Motor neuron (in vitro differentiated cells): ENCODE results near the gene GNB5. TPM values are rescaled to one million over a fixed set of nuclear protein-coding genes. Genes with fewer than 3 reads are reported as not detected.
"Not testable (repeated sequence)": the region's sequence is repeated elsewhere in the genome, so short reads cannot be mapped to it uniquely, and the experiment has no call there.

Source experiments
- ATAC-seq, 8 experiments: fragments of 200-7000 bp; cut with Tn5 transposase; replicated peaks in 6 of 8; 2 replicates each; pipeline ENCODE4 v1.8.0; 2021; ENCODE audit warnings: mild to moderate bottlenecking in 8 of 8, moderate library complexity in 8 of 8
- H3K27ac ChIP-seq, 2 donors: fragments of 250-450 bp; sonication (Bioruptor Pico); 2 replicates each; pipeline ENCODE4 v1.9.0; 2021; ENCODE audit warnings: antibody characterized with exemption in 2 of 2, mild to moderate bottlenecking in 2 of 2, moderate library complexity in 1 of 2
- H3K4me1 ChIP-seq, 2 donors: fragments of 250-450 bp; sonication (Bioruptor Pico); replicated peaks in 1 of 2; 2 replicates each; pipeline ENCODE4 v1.6.1; 2021; ENCODE audit warnings: antibody characterized with exemption in 2 of 2, mild to moderate bottlenecking in 2 of 2, moderate library complexity in 1 of 2
- H3K4me3 ChIP-seq, 5 donors: fragments of 250-450 bp; sonication (Bioruptor Pico); 2 replicates each; pipeline ENCODE4 v1.9.0; 2021; ENCODE audit warnings: antibody characterized with exemption in 5 of 5, mild to moderate bottlenecking in 5 of 5, moderate library complexity in 4 of 5
- WGBS, 10 experiments: fragments of 450-650 bp; shearing (Covaris generic); methylation state at CpG; one replicate each; pipeline ENCODE4 v1.0.0; 2022; 5-methylcytosine and 5-hydroxymethylcytosine counted together
- in situ Hi-C, 9 experiments: fragments of 400-800 bp; cut with MboI; loops; one replicate each; pipeline ENCODE4 v1.15.0; 2021; ENCODE audit warnings: low sequenced_read_pairs in 9 of 9, low pct_unique_long_range_greater_than_20kb in 2 of 9; ENCODE audit not compliant: unreplicated experiment in 9 of 9
- total RNA-seq, 8 experiments: library from RNA; unstranded; fragments of 300-600 nt; gene quantifications; 2 replicates each; pipeline versions ENCODE4 v1.2.3 to v1.2.4, GENCODE V29; 2022

GNB5 gene
- total RNA-seq, result 10 to 100 TPM in 7 of 8 experiments, 1 to 10 TPM in 1; 9.1 to 52.6 (median 27.5) TPM

DNA sequence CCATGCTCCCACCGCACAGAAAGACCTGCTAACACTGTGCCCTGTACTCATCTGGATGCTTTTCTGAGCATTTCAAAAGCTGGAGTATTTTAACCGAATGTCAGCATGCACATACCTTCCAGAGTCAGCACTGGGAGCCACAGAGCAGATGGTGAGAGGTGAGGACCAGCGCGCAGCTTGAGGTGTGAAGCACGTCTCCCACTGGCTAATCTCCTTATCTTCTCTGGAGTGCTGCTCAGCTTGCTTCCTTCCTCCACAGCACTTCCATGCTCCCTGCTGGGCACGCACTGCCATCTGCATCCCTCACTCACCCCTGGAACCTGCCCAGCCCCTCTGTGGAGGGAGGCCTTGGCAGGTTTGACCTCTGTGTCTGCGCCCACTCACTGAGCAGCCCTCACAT is at the start of gene GNB5:
Gene GNB5 (minus strand): TSS at position 186 of the 400 bp plus-strand sequence. CDS start 6,716 bp downstream, outside the sequence.
- H3K4me1 ChIP-seq, result no peaks in the 10 kb centered on the region
- in situ Hi-C loops, result no loop called here
- WGBS, 10 experiments, result 42 to 100% (median 85%) methylated on average over 1 to 7 of the region's 7 CpGs; no CpG with 5 or more reads in 2 of the 10 experiments
- H3K4me3 ChIP-seq, result no peak within 1 kb of the TSS
- no peak within 1 kb of the TSS for H3K27ac ChIP-seq
- no peak for ATAC-seq

DNA sequence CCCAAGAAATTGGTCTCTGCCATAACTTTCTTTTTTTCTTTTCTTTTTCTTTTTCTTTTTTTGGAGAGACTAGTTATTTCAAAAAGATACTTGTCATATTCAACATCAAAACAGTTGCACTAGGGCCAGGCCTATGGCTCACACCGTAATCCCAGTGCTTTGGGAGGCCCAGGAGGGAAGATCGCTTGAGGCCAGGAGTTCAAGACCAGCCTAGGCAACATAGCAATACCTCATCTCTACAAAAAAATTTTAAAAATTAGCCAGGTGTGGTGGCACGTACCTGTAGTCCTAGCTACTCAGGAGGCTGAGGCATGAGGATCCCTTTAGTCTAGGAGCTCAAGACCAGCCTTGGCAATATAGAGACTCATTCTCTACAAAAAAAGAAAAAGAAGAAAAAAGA is 49.0 kb upstream of the GNB5 start:
- Histone ChIP-seq H3K4me1 (no peaks in the 10 kb centered on the region), H3K27ac (no peak overlapping the region), H3K4me3 (no peak overlapping the region)
- no peak for ATAC-seq
- WGBS, 10 experiments, result 60 to 100% (median 81%) methylated on average over 1 to 3 of the region's 3 CpGs; no CpG with 5 or more reads in 4 of the 10 experiments
- in situ Hi-C loops, result loop anchor here in 1 of 9 experiments (25.0 kb wide), 1 partner anchor 497 kb away; no protein-coding TSS in a partner anchor

DNA sequence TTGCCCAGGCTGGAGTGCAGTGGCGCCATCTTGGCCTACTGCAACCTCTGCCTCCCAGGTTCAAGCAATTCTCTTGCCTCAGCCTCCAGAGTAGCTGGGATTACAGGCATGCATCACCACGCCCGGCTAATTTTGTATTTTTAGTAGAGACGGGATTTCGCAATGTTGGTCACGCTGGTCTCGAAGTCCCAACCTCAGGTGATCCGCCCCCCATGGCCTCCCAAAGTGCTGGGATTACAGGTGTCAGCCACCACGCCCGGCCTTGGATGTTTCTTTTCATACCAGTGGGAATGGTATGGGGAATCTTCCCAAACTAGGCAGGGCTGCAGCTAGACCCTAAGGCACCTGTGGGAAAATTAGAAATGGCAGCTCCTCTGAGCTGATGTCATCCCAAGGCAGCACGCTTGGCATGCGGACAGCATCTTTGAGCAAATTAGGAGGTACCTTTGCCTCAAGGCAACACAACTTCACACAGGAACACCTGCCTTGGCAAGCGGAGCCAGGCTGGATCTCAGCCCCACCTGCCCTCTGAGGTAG is 47.9 kb upstream of the GNB5 start:
- H3K27ac ChIP-seq, ATAC-seq, H3K4me1 ChIP-seq, H3K4me3 ChIP-seq: not testable (repeated sequence)
- WGBS, 10 experiments, result 86 to 100% (median 95%) methylated on average over 1 to 13 of the region's 13 CpGs; no CpG with 5 or more reads in 3 of the 10 experiments
- in situ Hi-C loops, result loop anchor here in 1 of 9 experiments (25.0 kb wide), 1 partner anchor 498 kb away; no protein-coding TSS in a partner anchor

DNA sequence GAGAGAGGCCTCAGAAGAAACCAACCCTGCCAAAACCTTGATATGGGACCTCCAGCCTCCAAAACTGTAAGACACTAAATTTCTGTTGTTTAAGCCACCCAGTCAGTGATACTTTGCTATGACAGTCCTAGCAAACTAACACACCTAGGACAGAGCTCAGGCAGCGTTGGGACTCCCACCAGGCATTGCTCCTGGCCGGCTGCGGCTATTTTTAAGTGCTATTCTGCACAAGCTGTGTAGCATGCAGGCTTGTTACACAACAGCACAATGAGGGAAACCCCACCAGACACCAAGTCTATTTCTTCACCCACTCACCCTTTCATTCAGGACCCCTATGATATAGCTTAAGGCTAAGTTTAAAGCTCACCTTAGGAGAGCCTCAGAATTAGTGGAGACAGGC is 47.0 kb upstream of the GNB5 start:
- in situ Hi-C loops, result loop anchor here in 1 of 9 experiments (25.0 kb wide), 1 partner anchor 499 kb away; no protein-coding TSS in a partner anchor
- 80 to 100% (median 100%) methylated on average over 1 to 2 of the region's 3 CpGs; no CpG with 5 or more reads in 7 of the 10 experiments for WGBS, 10 experiments
- H3K4me1 ChIP-seq, result no peaks in the 10 kb centered on the region
- ATAC-seq, result no peak
- H3K4me3 ChIP-seq, result no peak overlapping the region
- no peak overlapping the region for H3K27ac ChIP-seq

DNA sequence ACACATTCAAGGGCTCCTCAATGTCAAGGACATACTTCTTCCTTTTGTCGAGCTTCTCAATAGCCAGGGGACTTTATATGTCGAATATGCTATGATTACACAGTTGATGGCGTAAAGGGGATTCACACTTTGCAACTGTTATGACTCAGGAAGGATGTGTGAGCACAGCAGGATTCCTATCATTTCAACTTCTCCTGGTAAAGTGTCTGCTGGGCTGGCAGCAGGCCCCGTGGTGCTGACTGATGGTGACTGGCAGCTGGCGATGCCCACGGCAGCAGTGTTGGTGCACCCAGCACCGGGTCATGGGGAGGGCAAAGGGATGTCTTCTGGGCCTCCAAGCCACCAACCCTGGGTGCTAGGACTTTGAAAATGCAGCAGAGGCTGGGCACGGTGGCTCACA is 44.8 kb upstream of the GNB5 start:
- no peak overlapping the region for H3K27ac ChIP-seq
- in situ Hi-C loops, result loop anchor here in 1 of 9 experiments (25.0 kb wide), 1 partner anchor 501 kb away; no protein-coding TSS in a partner anchor
- 33 to 100% (median 89%) methylated on average over 1 to 7 of the region's 8 CpGs; no CpG with 5 or more reads in 1 of the 10 experiments for WGBS, 10 experiments
- no peak overlapping the region for H3K4me3 ChIP-seq
- ATAC-seq, result no peak
- H3K4me1 ChIP-seq, result no peaks in the 10 kb centered on the region

DNA sequence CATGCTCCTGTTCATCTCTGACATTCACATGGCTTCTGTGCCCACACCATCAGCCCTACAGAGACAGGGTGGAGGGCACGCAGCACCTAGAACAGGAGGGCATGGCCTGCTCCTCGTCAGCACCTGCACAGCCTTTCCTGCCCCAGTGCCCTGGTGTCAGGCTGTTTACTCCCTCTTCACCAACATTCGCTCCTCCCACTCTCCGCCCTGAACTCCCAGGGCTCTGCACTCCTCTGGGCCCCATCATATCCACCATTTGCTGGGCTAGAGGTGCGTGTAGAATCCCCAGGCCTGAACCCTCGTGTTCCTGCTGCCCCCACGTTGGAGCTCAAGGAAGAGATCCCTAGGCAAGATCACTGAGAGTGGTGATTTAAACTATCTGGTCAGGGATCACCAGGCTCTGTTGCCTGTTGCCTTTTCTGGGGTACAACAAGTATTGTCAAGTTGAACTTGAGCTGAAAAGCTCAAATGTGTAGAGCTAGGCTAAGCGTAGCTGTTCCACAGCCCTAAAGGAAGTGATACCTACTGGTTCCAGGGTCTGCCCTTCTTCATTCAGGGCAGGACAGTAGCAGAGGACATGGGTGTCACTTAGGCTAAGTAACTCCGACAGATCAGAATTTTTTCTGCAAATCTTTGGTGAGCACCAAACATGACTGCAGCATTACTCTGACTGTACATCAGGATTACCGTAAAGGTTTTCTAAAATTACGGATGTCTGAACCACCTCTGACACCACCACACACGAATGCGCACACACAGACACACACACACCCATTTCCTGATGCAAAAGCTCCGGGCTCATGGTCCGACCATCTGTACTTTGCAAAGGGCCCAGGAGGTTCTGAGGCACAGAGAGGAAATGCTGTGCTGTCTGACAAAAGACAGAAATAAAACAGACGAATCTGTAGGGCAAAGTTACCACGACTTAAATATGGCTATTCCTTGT is 43.7 kb upstream of the GNB5 start:
- no peaks in the 10 kb centered on the region for H3K4me1 ChIP-seq
- H3K27ac ChIP-seq, result no peak overlapping the region
- H3K4me3 ChIP-seq, result no peak overlapping the region
- WGBS, 10 experiments, result 9 to 86% (median 72%) methylated on average over 3 to 15 of the region's 17 CpGs
- ATAC-seq, result peak in 2 of 8 experiments; percentile 56 to 77
- in situ Hi-C loops, result loop anchor here in 1 of 9 experiments (25.0 kb wide), 1 partner anchor 502 kb away; no protein-coding TSS in a partner anchor

DNA sequence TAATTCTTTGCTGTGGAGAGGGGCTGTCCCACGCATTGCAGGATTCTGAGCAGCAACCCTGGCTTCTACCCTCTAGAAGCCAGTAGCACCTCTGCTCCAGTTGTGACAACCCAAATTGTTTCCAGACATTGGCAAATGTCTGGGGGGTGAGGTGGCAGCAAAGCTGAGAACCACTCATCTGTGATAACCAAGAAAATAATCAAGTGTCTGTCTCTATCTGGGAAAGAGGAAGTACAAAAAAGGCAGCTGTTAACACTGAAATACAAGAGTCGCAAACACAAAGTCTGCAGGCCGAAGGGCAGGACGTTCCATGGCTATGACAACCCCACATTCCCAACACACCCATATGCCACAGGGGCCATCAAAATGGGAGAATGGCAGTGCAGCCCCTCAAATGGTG is 42.2 kb upstream of the GNB5 start:
- in situ Hi-C loops, result loop anchor here in 1 of 9 experiments (25.0 kb wide), 1 partner anchor 504 kb away; no protein-coding TSS in a partner anchor
- Histone ChIP-seq H3K4me1 (no peaks in the 10 kb centered on the region), H3K27ac (no peak overlapping the region), H3K4me3 (no peak overlapping the region)
- peak in 1 of 8 experiments; percentile 23 for ATAC-seq
- WGBS, 10 experiments, result 0 to 100% (median 52%) methylated on average over 1 to 4 of the region's 4 CpGs; no CpG with 5 or more reads in 4 of the 10 experiments

DNA sequence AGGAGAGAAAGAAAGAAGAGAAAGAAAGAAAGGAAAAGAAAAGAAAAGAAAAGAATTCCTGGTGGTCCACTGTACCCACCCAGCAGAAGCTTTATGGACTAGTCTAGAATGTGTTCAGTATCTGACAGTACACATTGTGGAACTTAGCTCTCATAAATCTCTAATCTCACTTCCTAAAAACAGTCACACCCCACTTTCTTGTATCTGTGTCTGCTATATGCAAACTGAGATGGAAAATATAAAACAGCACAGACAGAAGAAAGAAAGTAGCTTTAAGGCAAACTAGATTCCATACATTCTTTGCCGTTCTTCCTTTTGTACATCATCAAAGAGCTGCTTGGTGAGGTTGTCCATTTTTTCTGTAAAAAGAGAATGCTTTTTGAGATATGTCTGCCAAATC is 41.1 kb upstream of the GNB5 start:
- ATAC-seq, result peak in 3 of 8 experiments; percentile 35 to 61 (median 51)
- Histone ChIP-seq H3K27ac (no peak overlapping the region), H3K4me3 (no peak overlapping the region), H3K4me1 (no peaks in the 10 kb centered on the region)
- 0 to 100% (median 71%) methylated on average over 1 of the region's 1 CpG; no CpG with 5 or more reads in 2 of the 10 experiments for WGBS, 10 experiments
- in situ Hi-C loops, result loop anchor here in 1 of 9 experiments (25.0 kb wide), 1 partner anchor 505 kb away; no protein-coding TSS in a partner anchor

DNA sequence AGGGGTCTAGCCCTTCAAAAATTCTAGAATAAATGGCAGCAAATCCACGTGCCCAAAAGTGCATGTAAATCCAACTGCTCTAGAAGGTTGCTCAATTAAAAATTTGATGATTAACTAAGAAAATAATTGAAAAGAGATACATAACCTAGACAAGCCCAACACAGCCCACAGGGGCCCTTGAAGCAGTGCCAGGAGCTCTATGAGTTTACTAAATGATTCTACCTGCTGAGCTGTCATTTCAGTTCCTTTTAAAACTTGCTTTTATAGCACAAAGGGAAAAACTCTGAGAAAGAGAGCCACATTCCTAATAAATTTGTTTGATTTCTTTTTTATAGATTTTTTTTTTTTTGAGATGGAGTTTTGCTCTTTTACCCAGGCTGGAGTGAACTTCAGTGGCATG is 38.9 kb upstream of the GNB5 start:
- Histone ChIP-seq H3K27ac (no peak overlapping the region), H3K4me3 (no peak overlapping the region), H3K4me1 (no peaks in the 10 kb centered on the region)
- in situ Hi-C loops, result loop anchor here in 1 of 9 experiments (25.0 kb wide), 1 partner anchor 507 kb away; no protein-coding TSS in a partner anchor
- ATAC-seq, result no peak
- WGBS, 10 experiments, result 18 to 88% (median 60%) methylated on average over 1 of the region's 1 CpG; no CpG with 5 or more reads in 2 of the 10 experiments

DNA sequence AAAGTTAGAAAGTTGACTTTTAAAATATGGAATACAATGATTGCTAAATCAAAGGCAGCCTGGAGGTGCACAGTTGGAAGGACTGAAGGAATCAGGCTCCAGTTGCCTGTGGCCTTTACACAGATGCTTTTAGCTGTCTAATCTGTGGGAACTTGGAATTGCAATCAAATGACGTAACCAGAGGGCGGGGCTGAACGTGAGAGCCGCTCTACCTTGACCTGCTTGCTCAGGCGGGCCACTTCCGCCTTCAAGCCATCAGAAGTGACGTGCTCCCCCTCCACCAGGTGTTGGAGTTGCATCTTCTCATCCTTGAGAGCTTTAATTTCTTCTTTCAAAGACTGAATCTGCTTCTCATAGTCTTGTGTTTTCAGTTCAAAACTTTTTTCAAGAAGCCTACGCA is 37.7 kb upstream of the GNB5 start:
- ATAC-seq, result peak in 2 of 8 experiments; percentile 12 to 63
- 30 to 89% (median 73%) methylated on average over 3 to 7 of the region's 8 CpGs; no CpG with 5 or more reads in 3 of the 10 experiments for WGBS, 10 experiments
- no peak overlapping the region for H3K27ac ChIP-seq
- in situ Hi-C loops, result loop anchor here in 1 of 9 experiments (25.0 kb wide), 1 partner anchor 508 kb away; no protein-coding TSS in a partner anchor
- H3K4me1 ChIP-seq, result no peaks in the 10 kb centered on the region
- no peak overlapping the region for H3K4me3 ChIP-seq

DNA sequence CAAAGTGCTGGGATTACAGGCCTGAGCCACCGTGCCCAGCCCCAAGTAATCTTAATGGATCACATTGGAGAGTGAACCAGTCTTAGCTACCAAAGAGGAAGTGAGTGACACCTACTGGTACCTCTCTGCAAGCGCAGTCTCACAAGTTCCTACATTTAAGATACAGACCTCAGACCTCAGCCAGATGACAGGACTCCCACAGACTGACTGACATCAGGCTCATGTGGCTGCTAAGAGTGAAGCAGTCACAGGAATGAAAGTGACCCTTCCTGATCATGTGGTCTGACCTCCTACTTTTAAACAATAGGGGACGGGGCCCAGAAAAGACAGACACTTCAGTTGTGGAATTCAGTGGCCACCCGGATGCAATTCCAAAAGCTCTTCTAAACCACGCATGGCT is 36.3 kb upstream of the GNB5 start:
- 20 to 100% (median 60%) methylated on average over 1 to 4 of the region's 5 CpGs; no CpG with 5 or more reads in 3 of the 10 experiments for whole genome bisulfite sequencing, 10 experiments
- ATAC-seq, result peak; percentile 85 to 98 (median 96)
- Histone ChIP-seq H3K4me3 (no peak overlapping the region), H3K4me1 (no peaks in the 10 kb centered on the region), H3K27ac (no peak overlapping the region)
- in situ Hi-C loops, result loop anchor here in 1 of 9 experiments (25.0 kb wide), 1 partner anchor 510 kb away; no protein-coding TSS in a partner anchor

DNA sequence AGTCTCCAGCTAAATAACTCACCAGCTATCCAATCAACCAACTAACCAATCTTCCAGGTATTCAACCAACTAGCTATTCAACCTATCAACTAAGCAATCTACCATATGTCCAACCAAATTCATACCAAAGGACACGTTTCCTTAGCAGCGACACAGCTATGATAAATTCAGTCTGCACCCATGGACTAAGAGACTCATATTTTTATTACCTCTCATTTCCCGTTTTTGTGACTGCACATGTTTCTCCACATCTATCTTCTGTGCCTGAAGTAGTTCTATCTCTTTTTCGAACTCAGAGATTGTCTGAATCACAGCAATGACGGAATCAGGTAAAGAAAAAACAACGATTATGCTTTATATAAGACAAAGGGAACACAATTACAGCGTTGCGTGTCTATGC is 34.0 kb upstream of the GNB5 start:
- no peaks in the 10 kb centered on the region for H3K4me1 ChIP-seq
- no peak overlapping the region for H3K27ac ChIP-seq
- H3K4me3 ChIP-seq, result no peak overlapping the region
- 31 to 92% (median 83%) methylated on average over 1 to 8 of the region's 8 CpGs for WGBS, 10 experiments
- in situ Hi-C loops, result loop anchor here in 1 of 9 experiments (25.0 kb wide), 1 partner anchor 512 kb away; no protein-coding TSS in a partner anchor
- ATAC-seq, result no peak
